Vagina (tissue), 2 donors: ENCODE results near the gene ECEL1.
"Not testable (repeated sequence)": the region's sequence is repeated elsewhere in the genome, so short reads cannot be mapped to it uniquely, and the experiment has no call there.

Source experiments
- POLR2A ChIP-seq, 2 donors: fragments of 450-650 bp; IDR thresholded peaks; one replicate each; pipeline ENCODE4 v1.6.1; 2017; ENCODE audit warnings: antibody characterized with exemption in 2 of 2, mild to moderate bottlenecking in 2 of 2, moderate library complexity in 2 of 2
- POLR2AphosphoS5 ChIP-seq, 2 donors: sonication (generic); formaldehyde crosslinking; IDR thresholded peaks; one replicate each; pipeline ENCODE4 v1.9.0; 2017; ENCODE audit warnings: antibody characterized with exemption in 2 of 2, mild to moderate bottlenecking in 2 of 2, low read depth in 1 of 2; ENCODE audit not compliant: insufficient read depth in 1 of 2
- TF ChIP-seq, protein P1 (sequence below), 3 experiments: fragments of 450-650 bp in 2 of 3; fragments of 200-600 bp in 1 of 3; sonication (generic) in 1 of 3; IDR thresholded peaks; one replicate each; pipeline ENCODE4 v1.5.1; 2017 to 2019; ENCODE audit warnings: antibody characterized with exemption in 3 of 3, mild to moderate bottlenecking in 2 of 3, moderate library complexity in 2 of 3

GRCh38 chr2:232451645-232452044 is 36.0 kb downstream of the ECEL1 start:
- TF ChIP-seq, protein P1, sequence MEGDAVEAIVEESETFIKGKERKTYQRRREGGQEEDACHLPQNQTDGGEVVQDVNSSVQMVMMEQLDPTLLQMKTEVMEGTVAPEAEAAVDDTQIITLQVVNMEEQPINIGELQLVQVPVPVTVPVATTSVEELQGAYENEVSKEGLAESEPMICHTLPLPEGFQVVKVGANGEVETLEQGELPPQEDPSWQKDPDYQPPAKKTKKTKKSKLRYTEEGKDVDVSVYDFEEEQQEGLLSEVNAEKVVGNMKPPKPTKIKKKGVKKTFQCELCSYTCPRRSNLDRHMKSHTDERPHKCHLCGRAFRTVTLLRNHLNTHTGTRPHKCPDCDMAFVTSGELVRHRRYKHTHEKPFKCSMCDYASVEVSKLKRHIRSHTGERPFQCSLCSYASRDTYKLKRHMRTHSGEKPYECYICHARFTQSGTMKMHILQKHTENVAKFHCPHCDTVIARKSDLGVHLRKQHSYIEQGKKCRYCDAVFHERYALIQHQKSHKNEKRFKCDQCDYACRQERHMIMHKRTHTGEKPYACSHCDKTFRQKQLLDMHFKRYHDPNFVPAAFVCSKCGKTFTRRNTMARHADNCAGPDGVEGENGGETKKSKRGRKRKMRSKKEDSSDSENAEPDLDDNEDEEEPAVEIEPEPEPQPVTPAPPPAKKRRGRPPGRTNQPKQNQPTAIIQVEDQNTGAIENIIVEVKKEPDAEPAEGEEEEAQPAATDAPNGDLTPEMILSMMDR (IDR thresholded peaks at IDR 0.05), result not testable (repeated sequence)
- TF ChIP-seq POLR2AphosphoS5 (IDR thresholded peaks at IDR 0.05; ENCODE audit: insufficient read depth in 1 of 2, low read depth in 1 of 2); POLR2A (IDR thresholded peaks at IDR 0.05): not testable (repeated sequence)
